ENCODE measurements around the gene ARFGEF3.

ARFGEF3 gene

DNA sequence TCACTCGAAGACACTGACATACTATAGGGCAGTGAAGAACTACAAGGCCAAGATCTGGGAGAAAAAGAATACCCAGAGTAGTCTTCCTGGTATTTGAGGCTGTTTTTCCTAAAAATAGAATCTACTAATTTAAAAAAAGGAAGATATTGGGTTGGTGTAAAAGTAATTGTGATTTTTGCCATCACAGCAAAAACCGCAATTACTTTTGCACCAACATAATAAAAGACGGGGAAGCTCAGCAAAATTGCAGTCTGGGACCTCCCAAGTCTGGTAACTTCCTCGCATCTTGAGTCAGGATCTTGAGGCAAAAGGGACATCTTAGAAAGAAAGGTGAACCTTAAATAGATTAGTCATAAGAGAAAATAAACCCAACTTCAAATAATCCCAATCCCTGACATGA, 138.7 kb downstream of the ARFGEF3 start:
- no peak for DNase-seq (ENCODE audit: low read depth in 1 of 2, low spot score in 1 of 2)

GRCh38 chr6:138302554-138302953, 140.8 kb downstream of the ARFGEF3 start:
- DNase-seq (ENCODE audit: low read depth in 1 of 2, low spot score in 1 of 2): no peak

- DNase-seq (ENCODE audit: low read depth in 1 of 2, low spot score in 1 of 2): no peak
These were observed 145.6 kb downstream of the ARFGEF3 start for GRCh38 chr6:138307352-138307751.

DNA sequence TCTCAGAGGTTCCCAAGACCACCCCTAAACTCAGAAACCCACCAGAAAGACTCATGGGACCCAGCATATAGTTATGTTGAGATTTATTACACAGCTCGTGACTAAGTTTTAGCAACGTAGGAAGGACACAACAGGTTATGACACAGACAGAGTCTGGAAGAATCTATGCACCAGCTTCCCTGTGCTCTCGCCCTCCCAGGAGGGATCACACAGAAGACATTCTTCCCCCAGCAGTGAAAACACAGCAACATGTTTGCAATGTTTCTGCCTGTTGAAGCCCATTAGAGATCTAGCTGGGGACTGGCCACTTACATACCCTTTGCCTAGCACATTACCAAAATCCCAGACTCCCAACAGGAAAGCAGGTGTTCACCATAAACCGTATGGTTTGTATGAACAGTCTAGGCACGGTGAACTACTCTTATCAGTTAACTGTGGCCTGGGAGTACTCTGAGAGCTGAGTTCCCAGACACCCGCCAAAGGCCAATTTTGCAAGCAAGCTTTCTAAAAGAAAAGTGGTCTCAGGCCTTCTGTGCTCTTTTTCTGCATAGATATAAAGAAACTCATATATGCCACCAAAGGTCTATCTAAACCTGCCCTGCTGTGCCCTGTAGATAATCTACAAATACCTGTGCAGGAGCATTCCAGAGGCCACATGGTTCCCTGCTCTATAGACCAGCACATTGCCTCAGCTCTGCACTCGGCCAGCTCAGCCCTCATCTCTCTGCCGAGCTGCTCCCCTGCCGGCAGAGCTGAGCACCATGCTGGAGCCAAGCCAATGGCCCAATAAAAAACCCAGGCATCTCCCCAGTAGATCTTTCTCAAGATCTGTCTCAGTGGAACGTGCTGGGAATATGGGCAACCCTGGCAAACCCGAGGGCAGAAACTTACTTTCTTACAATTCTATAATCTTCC, 146.3 kb downstream of the ARFGEF3 start:
- no peak for DNase-seq (ENCODE audit: low read depth in 1 of 2, low spot score in 1 of 2)

- no peak for DNase-seq (ENCODE audit: low read depth in 1 of 2, low spot score in 1 of 2)
These were observed 147.0 kb downstream of the ARFGEF3 start for GRCh38 chr6:138308731-138309110.

GRCh38 chr6:138309695-138310094, 148.0 kb downstream of the ARFGEF3 start:
- DNase-seq (ENCODE audit: low read depth in 1 of 2, low spot score in 1 of 2): no peak

GRCh38 chr6:138310294-138310693, 148.6 kb downstream of the ARFGEF3 start:
- no peak for DNase-seq (ENCODE audit: low read depth in 1 of 2, low spot score in 1 of 2)

DNA sequence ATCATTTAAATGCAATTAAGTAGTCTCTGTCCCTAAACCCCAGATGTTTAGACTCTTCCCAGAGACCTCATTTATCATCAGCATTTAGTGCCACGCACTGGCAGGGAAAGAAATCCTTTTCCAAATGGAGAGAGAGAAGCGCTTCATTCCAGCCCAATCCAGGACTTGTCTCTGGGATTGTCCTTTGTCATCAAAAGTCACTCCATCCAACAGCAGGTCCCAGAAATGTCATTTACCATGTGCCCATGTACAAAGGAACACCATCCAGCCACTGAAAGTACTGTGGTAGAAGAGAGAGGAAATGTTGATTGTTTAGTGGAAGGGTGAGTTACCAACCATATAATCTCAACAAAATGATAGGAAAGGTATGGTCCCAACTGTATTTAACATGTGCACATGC, 149.1 kb downstream of the ARFGEF3 start:
- DNase-seq (ENCODE audit: low read depth in 1 of 2, low spot score in 1 of 2): no peak

- no peak for DNase-seq (ENCODE audit: low read depth in 1 of 2, low spot score in 1 of 2)
These were observed 149.5 kb downstream of the ARFGEF3 start for GRCh38 chr6:138311268-138311667.

- DNase-seq (ENCODE audit: low read depth in 1 of 2, low spot score in 1 of 2): no peak
These were observed 157.1 kb downstream of the ARFGEF3 start for GRCh38 chr6:138318741-138319375.

GRCh38 chr6:138321934-138322333, 160.2 kb downstream of the ARFGEF3 start:
- no peak for DNase-seq (ENCODE audit: low read depth in 1 of 2, low spot score in 1 of 2)

- DNase-seq (ENCODE audit: low read depth in 1 of 2, low spot score in 1 of 2): no peak
These were observed 162.1 kb downstream of the ARFGEF3 start for GRCh38 chr6:138323821-138324220.

GRCh38 chr6:138328210-138328609, 166.5 kb downstream of the ARFGEF3 start:
- no peak for DNase-seq (ENCODE audit: low read depth in 1 of 2, low spot score in 1 of 2)

GRCh38 chr6:138330763-138331162, 169.0 kb downstream of the ARFGEF3 start:
- DNase-seq (ENCODE audit: low read depth in 1 of 2, low spot score in 1 of 2): no peak

GRCh38 chr6:138331444-138331843, 169.7 kb downstream of the ARFGEF3 start:
- DNase-seq (ENCODE audit: low read depth in 1 of 2, low spot score in 1 of 2): no peak

DNA sequence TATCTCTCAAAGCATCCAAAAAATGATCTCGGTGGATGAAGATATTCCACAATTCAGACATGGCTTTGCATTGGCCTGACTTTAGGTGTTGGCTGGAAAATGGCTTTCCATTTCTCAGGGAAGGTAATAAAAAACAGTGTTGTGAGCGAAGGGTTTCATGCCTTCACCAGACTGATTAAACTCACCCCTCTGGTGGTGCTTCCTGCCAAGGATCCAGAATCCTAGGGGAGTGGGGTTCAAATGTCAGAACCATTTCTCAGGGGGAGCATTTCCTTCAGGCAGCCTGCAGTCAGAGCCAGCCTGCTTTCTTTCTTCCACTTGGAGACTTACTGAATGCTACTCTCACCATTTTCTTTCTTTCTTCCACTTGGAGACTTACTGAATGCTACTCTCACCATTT, 170.2 kb downstream of the ARFGEF3 start:
- DNase-seq (ENCODE audit: low read depth in 1 of 2, low spot score in 1 of 2): no peak

- DNase-seq (ENCODE audit: low read depth in 1 of 2, low spot score in 1 of 2): no peak
These were observed 172.3 kb downstream of the ARFGEF3 start for GRCh38 chr6:138334000-138334399.

DNA sequence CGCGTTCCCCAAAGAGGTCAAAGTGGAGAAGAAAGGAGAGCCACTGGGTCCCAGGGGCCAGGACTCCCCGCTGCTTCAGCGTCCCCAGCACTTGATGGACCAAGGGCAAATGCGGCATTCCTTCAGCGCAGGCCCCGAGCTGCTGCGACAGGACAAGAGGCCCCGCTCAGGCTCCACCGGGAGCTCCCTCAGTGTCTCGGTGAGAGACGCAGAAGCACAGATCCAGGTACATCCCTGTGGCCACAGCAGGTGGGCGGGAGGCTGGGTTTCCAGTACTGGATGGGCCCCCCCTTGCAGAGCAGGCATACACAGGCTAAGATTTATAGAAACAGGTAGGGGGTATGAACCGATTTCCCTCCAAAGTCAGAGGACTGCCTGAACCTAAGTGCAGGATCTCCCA, 173.2 kb downstream of the ARFGEF3 start:
- DNase-seq (ENCODE audit: low read depth in 1 of 2, low spot score in 1 of 2): no peak

DNA sequence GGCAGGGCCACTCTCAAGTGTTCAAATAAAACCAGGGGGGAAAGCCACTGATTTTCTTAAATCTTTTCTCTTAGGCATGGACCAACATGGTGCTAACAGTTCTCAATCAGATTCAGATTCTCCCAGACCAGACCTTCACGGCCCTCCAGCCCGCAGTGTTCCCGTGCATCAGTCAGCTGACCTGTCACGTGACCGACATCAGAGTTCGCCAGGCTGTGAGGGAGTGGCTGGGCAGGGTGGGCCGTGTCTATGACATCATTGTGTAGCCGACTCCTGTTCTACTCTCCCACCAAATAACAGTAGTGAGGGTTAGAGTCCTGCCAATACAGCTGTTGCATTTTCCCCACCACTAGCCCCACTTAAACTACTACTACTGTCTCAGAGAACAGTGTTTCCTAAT, 174.5 kb downstream of the ARFGEF3 start:
- no peak for DNase-seq (ENCODE audit: low read depth in 1 of 2, low spot score in 1 of 2)

GRCh38 chr6:138337076-138337475, 175.3 kb downstream of the ARFGEF3 start:
- DNase-seq (ENCODE audit: low read depth in 1 of 2, low spot score in 1 of 2): no peak

GRCh38 chr6:138339024-138339423, 177.3 kb downstream of the ARFGEF3 start:
- no peak for DNase-seq (ENCODE audit: low read depth in 1 of 2, low spot score in 1 of 2)

DNA sequence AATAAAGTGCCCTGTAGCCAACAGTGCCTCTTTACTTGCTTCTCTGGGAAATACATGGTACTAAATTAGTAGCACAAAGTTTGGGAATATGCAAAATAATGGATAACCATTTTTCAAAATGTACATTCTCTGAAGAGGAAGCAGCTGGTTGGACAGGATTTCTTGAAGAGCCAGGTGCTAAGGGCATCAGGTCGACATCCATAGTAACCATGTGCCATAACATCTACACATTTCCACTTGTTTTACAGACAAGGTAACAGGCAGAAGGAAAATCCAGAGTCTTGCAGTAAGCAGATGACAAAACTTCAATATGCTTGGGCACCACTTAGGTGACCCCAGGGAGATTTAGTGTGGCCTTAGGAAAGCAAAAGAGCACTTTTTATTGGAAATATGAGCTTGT, 179.4 kb downstream of the ARFGEF3 start:
- no peak for DNase-seq (ENCODE audit: low read depth in 1 of 2, low spot score in 1 of 2)

- DNase-seq (ENCODE audit: low read depth in 1 of 2, low spot score in 1 of 2): no peak
These were observed 181.4 kb downstream of the ARFGEF3 start for GRCh38 chr6:138343112-138343511.
